ENCODE results near the gene BCL2A1. TPM values are rescaled to one million over a fixed set of nuclear protein-coding genes. Genes with fewer than 3 reads are reported as not detected.
"Not testable (repeated sequence)": the region's sequence is repeated elsewhere in the genome, so short reads cannot be mapped to it uniquely, and the experiment has no call there.

Gene BCL2A1
- total RNA-seq, 1 donor from 2014 or later = 8.2 TPM

DNA sequence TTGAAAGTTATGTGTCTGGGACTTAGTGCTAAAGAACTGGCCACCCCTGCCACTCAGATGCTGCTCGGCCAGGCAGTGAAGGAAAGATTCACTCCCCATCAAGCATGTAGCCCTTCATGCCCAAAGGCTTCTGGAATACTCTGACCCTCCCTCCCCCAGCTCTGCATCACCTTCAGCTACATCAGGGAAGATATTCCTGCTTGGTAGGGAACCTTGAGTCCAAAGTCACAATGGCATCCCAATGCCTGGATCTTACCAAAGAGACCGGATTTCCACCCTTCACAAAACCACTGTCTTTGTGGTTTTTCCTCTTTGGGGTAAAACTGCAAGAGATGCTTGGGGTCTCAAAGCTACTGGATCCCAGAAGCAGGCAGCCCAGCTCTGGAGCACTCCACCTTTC is 18.2 kb upstream of the BCL2A1 start:
- no peak for DNase-seq

DNA sequence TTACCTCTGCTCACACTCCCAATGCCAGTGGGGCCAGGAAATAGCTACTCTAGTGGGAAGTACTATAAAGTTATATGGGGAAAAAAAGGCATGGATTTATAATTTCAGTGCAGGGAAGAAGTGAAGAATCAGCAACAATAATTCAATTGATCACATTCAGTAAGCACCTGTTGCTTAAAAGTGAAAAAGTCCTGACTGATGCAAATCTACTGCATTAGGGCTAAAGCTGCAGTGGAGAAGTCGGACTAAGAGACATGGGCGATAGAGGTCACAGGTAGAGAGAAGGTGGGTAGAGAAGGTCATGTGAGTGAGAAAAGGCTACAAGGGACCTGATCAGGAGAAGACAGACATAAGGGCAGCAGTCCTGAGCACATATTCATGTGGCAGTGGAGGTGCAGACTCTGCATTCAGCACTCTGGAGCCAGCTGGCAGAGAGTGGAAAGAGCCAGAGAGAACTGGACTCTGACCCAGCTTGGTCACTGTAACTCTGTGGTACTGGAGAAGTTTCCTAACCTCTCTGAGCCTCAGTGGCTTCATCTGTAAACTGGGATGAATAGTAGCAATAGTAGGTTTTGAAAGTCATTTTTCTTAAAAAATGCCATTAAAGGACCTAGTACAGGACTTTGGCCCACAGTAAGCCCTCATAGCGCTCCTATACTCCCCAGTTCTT is 17.6 kb upstream of the BCL2A1 start:
- DNase-seq = no peak

DNA sequence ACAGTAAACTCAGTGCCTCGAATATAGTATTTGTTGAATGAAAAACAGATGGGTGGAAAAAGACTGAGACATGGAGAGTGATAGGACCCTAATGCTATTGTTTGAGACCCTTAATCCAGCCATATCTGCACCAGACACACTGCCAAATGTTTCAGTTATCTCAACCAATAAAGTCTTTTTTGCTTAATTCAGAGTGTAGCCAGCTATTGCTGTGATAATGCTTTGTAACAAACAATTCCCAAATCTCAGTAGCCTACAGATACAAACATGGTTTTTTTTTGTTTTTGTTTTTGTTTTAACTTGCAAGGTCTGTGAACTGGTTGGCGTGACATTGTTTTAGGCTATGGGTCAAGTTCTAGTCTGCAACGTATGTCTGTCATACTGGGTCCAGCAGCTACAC is 17.0 kb upstream of the BCL2A1 start:
- no peak for DNase-seq

DNA sequence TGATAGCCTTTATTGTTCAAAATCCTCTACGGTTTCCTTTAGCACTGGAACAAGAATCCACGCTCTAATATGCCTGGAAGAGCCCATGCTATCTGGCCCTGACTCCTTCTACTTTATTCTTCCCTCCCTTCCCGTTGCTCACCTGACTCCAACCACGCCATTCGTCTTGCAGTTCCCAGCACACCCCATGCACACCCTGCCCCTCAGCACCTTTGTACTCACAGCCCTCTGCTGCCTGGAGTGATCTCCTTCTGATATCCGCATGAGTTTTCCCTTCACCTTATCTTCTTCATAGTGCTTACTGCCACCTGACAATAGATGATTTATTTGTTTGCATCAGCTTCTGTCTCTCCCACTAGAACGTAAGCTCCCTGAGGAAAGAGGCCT is 16.6 kb upstream of the BCL2A1 start:
- no peak for DNase-seq

DNA sequence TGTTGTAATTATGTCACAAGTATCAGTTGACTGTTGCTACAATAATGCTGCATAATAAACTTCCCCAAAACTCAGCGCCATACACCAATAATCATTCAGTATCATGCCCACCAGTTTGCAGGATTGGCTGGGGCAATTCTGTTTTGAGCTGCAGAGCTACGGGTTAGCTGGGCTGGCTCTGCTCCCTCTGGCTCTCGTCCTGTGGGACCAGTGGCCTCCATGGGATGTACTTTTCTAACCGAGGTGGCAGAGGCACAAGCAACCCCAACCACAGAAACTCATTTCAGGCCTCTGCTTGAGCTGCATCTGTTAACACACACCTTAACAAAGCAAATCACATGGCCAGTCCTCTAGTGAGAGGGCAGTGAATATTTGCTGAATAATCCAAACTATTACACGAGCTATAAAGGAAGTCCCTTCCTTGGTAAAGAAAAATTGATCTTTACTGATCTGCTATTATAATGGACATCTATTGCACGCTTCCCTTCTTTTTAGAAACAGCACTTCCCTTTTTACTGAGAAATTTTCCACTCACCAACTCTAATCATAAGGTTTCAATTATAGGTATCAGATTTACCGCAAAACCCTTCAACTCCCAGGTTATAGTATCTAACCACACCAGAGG is 10.9 kb upstream of the BCL2A1 start:
- no peak for DNase-seq

DNA sequence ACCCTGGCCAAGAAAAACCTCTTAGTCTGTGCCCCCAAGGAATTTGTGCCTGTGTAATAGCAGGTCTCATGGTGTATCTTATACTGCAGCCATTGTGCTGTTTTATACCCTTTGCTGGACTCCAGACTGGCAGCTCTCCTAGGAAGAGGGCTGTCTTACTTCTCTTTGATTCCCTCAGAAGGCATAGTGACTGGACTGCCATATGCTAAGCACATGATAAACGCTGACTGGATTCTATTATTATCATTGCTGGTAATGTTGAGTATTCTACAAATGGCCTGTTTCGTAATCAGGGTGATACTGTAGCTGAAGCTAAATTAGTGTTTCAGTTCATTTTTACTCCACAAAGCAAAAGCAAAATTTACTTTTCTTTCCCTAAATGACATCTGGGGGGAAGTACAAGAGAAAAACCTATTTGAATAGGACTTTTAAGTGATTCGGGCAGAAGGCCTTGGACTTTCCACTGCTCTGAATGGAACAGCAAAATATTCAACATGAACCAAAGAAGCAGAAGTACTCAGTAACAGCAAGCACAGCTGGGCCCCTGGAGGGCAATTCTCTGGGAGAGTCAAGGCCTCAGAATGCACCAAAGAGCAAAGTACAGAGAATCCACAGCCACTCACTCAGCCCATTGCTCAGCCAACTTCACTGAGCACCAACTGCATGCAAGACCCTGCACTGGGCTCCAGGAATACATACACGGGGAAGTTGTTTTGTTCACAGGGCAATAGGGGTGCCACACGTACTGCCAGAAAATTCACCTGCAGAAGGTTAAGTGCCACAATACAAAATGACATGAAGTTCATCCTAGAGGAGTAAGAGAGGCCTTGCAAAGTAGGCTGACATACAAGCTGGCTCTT is 7.9 kb upstream of the BCL2A1 start:
- DNase-seq = peak; percentile 86

DNA sequence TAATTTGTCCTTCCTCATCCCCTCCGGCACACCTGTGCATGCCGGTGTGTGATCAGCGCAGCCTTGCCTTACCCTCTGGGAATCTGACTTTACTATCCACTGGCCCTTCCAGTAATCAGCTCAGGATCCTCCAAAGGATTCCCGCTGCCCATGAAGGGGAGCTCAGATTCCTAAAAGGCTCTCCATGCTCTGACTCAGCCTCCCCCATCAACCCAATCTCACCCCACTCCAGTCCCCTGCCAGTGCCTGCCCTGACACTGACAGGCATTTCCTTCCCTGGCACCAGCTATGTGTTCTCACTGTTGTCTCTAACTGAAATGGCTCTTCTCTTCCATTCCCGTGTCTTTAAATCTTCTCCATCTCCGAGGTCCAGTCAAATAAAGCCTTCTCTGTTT is 7.3 kb upstream of the BCL2A1 start:
- no peak for DNase-seq

DNA sequence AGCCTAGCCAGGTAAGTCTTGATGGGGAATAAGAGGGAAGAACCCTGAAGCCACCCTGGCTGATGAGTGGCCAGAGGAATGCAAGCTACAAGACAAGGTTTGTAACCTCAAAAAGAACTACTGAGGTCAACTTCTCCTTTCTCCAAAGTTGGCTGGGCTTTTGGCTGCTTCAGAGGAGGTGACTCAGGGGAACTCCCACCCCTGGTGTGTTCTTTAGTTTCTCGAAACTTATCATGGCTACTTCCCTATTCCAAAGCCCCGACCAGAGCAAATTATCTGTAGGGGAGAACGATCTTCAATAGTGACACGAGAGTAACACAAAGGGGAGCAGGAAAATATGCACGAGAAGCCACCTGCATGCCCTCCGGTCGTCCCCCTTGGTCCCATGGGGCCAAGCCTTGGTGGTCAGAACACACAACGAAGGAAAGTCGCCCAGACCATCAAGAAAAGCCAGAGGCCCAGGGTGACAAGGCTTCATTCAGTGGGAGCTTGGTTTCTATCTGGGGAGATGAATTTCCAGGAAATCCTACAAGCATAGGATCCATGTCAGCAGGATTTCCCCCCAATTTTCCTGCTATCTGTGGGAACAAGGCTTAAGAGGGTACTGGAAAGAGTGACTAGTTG is 6.5 kb upstream of the BCL2A1 start:
- DNase-seq = no peak

DNA sequence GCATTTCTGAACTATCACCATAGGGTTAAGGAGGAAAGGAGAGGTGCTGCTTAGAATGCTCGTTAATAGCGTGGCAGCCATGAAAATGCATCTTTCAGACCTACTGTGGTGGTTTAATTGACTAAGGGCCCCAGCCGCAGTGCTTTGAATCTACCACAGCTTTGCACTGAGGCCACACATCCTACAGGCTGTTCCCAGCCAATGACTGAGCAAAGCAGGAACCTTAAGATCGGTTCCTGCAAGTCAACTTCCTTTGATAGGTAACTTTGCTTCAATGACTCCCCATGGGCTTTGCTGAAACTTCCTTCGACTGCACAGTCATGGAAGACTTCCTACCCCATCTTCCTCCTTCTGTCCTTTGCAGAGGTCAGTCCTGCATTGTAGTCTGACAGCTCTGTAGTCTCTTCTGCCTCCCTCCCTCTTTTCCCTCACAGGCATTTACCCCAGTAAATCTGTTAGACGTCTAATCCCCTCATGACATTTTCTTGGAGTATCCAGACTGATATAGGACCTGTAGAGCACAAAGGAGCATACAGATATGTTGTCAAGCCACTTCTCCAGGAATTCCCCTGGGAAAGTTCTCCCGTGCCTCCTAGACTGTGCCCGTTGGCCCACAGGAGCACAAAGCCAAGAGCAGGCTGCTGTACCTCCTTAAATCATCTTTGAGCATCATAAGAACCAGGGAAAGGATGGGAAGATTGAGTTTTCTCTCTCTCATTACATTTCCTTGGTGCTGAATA is 2.6 kb upstream of the BCL2A1 start:
- no peak for DNase-seq

DNA sequence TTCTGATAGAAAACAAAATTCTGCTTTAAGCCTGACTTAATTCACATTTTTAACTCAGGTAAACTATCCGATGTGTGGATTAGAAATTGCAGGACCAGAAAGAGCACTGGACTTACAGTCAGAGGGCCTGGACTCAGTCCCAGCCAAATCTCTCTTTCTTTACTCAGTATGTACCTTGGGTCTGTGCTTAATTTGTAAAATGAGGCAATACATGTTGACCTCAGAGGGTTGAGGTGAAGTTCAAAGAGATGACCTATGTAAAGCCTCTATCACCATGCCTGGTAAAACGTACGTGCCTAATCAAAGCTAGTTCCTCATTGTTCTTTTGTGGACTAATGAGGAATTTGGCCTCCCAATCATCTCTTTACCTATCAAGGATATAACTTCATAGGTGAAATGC is 1.9 kb upstream of the BCL2A1 start:
- no peak for DNase-seq

DNA sequence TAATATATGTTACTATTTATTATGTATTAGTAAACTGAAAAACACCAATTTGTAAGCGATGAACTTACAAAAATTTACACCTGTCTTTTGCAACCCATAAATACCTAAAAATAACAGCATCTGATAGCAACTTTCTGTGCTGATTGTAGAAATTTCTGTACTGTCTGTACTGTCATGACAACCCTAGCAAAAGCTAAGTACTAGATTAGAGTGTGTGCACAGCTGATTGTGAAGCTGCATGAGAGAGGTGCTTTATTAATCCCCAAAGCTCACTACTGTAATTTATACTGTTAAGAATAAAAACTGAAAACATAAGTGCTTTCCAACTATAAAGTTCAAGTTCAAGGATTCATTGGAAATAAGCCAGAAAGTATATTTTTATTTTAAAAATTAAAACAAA is 815 bp downstream of the BCL2A1 start:
- DNase-seq = no peak

DNA sequence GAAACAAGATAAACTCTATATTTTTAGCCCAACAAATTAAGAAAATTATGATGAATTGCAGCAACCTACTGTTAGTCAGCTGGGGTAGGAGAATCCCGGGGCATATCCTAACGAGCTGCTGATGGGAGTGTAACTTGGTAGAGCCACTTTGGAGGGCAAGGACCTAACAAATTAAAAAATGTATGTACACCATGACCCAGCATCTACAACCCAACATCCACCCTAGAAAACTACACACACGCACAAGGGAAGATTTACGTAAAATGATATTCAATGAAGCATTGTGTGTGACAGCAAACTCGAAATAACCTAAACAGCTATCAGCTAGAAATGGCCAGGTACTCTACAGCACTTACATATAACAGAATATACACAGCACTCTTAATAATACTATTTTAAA is 1.9 kb downstream of the BCL2A1 start:
- DNase-seq = no peak

DNA sequence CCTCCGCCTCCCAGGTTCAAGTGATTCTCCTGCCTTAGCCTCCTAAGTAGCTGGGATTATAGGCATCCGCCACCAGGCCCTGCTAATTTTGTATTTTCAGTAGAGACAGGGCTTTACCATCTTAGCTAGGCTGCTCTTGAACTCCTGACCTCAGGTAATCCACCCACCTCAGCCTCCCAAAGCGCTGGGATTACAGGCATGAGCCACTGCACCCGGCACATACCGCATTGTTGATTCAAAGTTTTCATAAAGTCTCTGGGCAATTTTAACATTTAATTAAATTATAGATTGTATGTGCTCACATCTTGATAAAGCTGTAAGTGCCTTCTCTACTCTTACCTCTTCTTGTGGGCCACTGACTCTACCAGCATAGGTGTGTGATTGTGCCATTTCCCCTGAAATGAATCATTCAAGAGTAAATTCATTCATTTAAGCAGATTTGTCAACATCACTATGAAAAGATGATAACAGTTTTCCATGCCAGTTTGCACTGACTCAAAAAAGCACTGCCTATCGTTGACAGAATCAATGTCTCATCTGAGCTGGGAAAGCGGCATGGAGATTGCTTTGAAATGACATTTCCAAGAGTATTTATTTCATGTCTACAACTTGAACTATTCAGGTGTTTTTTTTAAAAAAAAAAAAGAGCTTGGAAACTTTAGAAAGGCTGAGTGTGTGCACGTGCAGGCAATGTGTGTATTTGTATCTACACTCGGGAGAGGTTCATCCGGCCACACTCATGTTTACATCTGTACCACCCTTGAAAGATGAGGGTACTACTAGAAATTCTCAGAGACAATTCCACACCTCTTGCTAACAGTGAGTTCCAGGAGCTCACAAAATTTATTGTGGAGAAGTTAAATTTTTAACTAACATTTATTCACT is 3.5 kb downstream of the BCL2A1 start:
- no peak for DNase-seq

DNA sequence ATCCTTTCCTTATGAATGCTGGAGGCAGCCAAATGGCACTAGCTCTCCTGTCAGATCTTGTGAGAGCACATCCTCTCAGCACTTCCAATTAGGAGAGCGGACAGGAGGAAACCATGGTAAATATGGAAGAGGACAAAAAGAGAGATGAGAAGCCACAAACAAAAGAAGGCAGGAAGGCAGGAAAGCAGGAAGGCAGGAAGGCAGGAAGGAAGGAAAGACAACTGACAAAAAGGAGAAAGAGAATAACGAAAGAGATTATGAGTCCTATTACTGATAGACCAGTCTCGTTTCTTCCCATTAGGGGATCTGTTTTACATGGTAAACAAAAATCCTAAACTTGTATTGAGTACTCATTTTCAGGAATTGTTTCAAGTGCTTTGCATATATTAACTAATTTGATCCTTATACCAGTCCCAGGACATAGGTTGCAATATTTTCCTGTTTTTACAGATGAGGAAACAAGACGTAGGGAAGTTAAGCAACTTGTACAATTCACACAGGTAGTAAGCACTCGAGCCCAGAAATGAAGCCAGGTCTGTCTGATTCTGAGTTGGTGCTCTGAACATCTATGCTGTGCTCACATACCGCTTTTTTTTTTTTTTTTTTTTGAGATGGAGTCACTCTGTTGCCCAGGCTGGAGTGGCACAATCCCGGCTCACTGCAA is 4.2 kb downstream of the BCL2A1 start:
- DNase-seq = no peak

DNA sequence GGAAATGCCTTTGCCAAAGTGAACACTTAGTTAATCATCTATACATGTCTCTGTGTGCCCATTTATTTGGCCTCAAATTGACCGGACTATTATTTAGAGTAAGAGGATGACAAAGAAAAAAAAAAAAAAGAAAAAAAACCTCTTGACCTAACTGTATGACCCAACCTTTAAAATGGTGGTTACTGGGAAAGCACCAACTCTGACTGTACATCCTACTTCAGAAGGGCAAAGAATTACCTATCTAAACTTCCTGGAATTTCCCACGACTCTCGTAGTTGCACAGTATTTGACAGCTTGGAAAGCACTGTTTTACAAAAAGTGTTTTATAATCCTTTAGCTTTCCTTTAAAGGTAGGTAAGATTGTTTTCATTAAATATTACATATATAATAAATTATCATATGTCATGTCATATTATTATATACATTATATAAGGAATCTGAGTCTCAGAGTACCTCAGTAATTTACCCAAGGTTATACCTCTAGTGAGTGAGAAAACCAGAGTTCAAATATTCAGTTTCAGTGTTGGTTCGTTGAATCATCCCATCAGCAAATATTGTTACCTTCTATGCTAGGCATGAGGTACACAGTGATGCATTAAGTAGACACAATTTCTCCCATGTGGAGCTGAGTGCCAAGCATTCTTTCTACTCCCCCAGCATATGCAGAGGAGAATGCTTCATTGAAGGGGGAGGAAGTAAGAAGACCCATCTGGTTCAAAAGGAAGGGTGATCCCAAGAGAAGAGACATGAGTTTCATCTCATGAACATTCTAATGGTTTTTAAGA is 5.0 kb downstream of the BCL2A1 start:
- no peak for DNase-seq

DNA sequence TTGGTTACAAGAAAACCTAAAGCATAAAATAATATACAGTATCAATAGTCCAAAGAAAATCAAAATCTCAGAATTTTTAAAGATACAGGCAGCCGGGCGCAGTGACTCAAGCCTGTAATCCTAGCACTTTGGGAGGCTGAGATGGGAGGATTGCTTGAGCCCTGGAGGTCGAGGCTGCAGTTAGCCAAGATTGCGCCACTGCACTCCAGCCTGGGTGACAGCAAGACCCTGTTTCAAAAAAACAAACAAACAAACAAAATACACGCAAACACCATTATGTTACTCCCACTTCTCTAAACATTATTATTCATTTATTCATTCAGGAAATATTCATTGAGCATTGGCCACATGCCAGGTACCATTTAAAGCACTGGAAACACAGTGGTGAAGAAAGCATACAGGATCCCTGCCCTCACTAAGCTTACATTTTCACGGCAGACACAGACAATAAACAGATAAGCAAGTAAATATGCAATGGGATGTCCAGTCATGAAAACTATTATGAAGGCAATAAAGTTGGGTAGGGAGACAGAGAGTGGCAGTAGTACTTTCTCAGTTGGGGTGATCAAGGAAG is 6.7 kb downstream of the BCL2A1 start:
- DNase-seq = no peak

DNA sequence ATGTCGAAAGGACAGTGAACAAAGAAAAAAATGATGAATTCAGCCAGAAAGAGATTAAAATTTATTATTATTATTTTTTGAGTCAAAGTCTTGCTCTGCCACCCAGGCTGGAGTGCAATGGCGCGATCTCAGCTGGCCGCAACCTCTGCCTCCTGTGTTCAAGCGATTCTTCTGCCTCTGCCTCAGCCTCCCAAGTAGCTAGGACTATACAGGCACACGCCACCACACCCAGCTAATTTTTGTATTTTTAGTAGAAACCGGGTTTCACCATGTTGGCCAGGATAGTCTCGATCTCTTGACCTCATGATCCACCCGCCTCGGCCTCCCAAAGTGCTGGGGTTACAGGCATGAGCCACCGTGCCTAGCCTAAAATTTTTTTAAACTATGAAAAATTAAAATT is 8.1 kb downstream of the BCL2A1 start:
- not testable (repeated sequence) for DNase-seq

DNA sequence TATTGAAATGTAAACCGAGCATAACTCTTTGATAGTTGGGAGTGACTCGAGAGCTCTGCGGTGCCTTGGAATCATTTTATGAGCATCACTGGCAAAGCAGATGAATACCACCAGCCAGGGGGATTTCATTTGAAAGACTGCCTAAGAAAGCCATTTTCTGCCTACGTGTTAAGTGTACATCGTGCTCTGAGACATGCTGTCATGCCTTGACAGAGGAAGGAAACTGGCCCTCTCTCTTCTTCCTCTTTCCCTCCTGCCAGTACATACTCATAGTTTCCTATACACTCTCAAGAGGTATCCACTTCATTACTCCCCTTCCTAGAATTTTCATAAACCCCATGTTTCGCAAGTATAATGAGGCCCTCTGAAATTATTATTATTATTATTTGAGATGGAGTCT is 8.8 kb downstream of the BCL2A1 start:
- DNase-seq = no peak

DNA sequence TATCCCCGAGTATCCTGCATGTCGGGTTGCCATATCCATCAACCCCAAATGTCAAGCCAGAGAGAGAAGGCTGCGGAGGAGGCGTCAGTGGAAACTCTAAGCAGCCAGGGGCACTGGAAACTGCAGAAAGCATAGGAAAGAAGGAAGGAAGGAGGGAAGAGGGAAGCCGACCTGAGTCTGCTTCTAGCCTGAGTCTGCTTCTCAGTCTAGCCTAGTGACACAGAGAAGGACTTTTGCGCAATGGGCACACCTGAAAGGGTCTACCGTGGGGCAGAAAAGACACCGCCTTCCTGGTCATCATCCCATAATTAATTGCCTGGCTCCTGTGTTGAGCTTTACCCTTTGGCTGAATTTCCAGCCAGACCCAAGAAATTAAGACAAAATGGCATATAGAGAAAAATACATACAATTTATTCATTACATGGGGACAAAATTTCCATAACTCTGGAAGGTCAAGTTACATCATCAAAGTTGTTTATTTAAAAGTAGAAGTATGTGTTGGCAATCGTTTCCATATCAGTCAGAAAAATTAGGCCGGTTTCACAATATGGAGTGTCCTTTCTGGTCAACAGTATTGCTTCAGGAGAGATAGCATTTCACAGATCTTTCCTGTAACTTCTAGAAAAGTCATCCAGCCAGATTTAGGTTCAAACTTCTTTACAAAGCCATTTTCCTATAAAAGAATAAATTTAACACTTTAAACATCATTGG is 10.3 kb downstream of the BCL2A1 start:
- DNase-seq = no peak
